OCI-LY3 (cell line): ENCODE data around the gene GADD45G.

Source experiments
- EZH2phosphoT487 ChIP-seq: fragments of 200-600 bp; shearing (Covaris generic); IDR thresholded peaks from 2 replicates; pipeline ENCODE4 v1.6.1; 2018; ENCODE audit warnings: antibody characterized with exemption, mixed run types, low read depth
- TF ChIP-seq, protein P1 (sequence below): fragments of 200-600, 300-600 bp; sonication (generic); IDR thresholded peaks from 2 replicates; pipeline ENCODE4 v1.5.1; 2014; ENCODE audit warnings: antibody characterized with exemption, low read length, low read depth

DNA sequence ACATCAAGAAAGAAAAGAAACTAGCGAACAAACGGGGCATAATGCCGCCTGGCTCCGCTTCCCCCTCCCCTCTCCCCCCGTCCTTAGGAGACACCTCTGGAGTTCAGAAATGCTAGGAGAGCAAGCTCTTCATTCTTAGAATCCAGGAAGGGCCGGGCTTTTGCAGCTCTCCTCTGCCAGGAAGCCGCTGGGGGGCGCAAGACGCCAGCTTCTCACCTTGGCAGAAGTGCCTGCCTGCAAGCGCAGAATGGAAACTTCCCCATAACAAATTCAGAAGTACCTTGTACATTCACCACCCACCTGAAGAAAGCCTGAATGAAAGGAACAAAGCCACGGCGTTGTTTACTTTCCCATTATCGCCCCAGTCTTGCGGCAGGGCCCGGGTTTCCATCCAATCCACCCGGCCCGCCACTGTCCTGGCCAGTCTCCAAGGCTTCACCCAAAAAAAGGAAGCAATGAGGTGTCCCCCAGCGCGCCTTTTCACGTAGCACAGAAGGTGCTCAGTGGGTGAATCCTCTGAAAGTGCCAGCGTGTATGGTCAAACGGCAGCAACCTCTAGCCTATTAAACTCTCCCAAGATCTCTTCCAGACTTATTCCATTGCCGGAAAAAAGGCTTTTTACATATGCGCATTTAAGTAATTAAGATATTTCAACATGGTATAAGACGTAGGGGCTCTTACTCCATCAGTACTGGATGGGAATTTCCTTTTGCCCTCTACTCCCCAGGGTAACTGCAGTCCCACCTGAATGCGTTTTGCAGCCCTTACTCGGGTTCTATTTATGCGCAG, 1.6 kb upstream of the GADD45G start:
- TF ChIP-seq, protein P1, sequence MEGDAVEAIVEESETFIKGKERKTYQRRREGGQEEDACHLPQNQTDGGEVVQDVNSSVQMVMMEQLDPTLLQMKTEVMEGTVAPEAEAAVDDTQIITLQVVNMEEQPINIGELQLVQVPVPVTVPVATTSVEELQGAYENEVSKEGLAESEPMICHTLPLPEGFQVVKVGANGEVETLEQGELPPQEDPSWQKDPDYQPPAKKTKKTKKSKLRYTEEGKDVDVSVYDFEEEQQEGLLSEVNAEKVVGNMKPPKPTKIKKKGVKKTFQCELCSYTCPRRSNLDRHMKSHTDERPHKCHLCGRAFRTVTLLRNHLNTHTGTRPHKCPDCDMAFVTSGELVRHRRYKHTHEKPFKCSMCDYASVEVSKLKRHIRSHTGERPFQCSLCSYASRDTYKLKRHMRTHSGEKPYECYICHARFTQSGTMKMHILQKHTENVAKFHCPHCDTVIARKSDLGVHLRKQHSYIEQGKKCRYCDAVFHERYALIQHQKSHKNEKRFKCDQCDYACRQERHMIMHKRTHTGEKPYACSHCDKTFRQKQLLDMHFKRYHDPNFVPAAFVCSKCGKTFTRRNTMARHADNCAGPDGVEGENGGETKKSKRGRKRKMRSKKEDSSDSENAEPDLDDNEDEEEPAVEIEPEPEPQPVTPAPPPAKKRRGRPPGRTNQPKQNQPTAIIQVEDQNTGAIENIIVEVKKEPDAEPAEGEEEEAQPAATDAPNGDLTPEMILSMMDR, result peak; percentile 95
- no peak for TF ChIP-seq EZH2phosphoT487
